IPS DF 19.7 (cell line): ENCODE data around the gene SNRNP48.

Source experiments
- DNase-seq: peaks from one replicate; pipeline ENCODE4 v3.0.0-alpha.2; 2013; ENCODE audit warnings: low read depth, low spot score

Gene SNRNP48

GRCh38 chr6:7559196-7559595 lies 30.8 kb upstream of the SNRNP48 start:
- DNase-seq, result no peak

GRCh38 chr6:7559651-7560385 lies 30.2 kb upstream of the SNRNP48 start:
- DNase-seq, result no peak

- no peak for DNase-seq
These were observed 28.6 kb upstream of the SNRNP48 start for GRCh38 chr6:7561153-7561964.

DNA sequence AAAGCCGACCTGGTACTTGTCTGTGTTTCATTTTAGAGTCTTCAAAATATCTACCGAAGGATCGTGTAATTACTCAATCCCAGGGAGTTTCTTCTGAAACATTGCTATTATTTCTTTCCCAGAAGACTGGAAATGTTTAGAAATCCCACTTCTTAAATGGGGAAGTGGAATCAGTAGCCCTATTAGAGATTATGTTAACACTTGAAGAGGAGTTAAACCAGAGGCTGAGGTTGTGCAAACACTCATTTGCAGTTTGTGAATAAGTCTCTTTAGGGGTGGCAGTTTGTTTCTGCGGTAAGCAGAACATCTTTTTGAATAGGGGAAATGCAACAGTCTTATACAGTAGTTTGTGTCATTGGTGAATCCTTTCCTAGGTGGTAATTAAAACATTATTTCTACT lies 27.2 kb upstream of the SNRNP48 start:
- DNase-seq, result no peak

DNA sequence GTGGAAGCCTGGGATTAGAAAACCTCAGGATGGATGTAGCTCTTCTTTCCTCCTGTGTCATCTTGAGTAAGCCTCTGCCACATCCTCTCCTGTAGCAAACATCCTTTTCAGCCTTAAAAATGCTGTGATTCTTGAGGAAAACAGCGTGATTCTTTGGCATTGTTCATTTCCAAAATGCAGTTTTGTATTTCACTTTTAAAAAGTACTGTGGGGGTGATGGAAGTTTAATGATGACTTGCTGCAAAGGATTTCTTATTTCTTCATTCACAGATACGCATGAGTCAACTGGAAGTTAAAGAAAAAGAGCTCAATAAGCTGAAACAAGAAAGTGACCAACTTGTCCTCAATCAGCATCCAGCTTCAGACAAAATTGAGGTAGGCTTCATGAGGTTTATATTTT lies 23.9 kb upstream of the SNRNP48 start:
- no peak for DNase-seq

DNA sequence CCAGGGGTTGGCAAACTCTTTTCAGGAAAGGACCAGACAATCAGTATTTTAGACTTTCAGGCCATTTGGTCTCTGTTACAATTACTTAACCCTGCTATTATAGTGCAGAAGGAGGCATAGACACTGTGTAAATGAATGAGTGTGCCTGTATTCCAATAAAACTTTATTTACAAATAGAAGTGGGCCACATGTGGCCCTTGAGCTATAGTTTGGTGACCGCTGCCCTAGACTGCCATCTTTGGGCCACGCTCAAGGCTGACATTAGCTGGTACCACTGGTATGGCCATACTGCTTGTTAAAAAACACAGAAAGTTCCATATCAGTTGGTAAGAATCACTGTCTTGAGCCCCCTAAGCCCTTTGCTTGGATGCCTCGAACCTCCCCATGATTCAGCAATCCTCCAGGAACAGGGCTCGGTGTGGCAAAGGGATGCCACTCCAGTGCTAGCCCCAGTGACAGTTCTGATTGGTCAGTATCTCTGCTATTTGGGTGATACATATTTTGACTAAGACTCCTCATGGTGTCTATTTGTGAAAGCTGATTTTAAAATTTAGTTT lies 23.3 kb upstream of the SNRNP48 start:
- DNase-seq, result no peak

DNA sequence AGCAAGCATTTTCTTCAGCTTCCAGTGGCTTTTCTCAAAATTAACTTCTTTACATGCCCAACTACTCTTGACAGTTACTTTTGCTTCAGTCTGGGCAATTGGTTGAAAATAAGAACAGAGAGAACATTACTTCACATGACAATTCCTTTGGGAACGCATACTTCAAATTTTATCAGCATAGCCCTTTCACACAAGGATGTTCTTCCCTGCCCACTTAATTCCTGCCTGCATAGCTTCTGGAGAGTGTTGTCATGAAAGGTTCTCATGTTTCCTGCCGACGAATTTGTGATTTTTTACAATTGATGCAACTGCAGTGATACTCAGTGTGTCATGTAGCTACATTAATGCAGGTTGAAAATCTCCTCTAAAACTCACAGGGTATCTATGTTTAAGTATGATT lies 22.0 kb upstream of the SNRNP48 start:
- DNase-seq, result no peak

- DNase-seq, result no peak
These were observed 20.9 kb upstream of the SNRNP48 start for GRCh38 chr6:7569082-7569481.

DNA sequence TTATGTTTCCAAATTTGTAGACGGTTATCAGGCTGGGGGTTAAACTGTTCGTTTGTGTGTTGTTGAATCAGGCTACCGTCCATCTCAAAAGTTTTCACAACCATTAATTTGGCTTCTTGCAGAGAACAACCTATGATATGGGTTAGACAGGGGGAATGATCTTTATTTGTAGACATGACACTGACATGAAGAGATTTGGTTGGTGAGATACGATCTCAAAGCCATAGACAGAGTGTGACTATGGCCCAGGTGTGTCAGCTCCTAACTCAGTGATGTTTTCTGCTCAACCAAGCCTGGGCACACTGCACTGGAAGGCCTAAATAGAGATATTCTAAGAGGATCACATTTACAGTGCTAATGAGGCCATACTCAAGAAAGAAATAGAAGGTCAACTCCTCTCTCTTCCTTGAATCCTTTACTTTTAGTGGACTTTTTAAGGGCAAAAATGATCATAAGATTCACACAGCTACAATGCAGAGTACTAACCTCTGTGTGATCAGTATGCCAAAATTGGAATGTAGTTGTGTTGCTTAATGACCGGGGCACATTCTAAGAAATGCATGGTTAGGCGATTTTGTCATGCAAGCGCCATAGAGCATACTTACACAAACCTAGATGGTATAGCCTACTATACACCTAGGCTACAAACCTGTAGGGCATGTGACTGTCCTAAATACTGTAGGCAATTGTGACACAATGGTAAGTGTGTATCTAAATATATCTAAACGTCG lies 17.6 kb upstream of the SNRNP48 start:
- DNase-seq, result no peak

DNA sequence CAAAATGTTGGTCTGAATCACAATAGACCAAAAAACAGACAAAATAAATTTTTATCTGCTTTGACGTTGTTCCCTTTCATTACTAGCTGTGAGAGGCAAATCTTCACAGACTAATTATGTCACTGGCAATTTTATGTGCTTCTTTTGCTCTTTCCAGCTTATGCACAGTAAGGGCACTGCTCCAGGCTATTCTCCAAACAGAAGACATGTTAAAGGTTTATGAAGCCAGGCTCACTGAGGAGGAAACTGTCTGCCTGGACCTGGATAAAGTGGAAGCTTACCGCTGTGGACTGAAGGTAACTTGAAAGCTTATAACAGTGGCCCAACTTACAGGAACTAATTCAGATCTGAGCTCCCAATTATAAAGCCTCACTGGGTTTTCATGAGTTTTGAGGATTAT lies 15.5 kb upstream of the SNRNP48 start:
- DNase-seq, result no peak

DNA sequence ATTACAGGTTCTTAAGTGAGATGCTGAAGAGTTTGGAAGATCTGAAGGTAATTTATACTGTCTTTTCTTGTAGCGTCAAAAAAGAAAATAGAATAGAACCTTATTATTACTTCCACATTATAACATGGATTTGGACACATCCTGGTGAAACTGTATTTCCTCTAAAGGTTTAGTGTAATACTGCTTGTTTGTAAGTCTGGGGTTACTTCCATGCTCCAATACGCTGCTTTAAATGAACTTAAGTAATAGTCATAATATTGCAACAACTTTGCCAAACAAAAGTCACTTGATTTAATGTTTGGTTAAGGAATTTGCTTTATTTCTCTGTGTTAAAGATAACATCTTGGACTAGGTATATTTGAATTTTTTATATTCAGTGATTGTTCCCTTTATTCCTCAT lies 11.5 kb upstream of the SNRNP48 start:
- no peak for DNase-seq

DNA sequence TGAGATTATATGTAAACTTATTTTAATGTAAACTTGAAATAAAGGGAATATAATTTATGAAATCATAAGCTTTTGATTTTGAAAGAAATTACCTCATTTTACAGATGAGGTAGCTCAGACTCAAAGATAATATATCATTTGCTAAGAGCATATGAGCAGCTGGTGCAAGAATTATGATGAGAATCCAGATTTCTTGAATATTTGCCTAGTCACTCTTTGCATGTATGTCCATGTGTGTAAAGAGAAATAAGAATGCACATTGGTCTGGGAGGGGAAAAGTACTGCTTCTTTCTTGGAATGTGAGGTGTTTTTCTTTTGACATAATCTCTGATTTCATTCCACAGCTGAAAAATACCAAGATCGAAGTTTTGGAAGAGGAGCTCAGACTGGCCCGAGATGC lies 11.1 kb upstream of the SNRNP48 start:
- no peak for DNase-seq

DNA sequence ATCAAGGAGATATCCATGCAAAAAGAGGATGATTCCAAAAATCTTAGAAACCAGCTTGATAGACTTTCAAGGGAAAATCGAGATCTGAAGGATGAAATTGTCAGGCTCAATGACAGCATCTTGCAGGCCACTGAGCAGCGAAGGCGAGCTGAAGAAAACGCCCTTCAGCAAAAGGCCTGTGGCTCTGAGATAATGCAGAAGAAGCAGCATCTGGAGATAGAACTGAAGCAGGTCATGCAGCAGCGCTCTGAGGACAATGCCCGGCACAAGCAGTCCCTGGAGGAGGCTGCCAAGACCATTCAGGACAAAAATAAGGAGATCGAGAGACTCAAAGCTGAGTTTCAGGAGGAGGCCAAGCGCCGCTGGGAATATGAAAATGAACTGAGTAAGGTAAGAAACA lies 10.1 kb upstream of the SNRNP48 start:
- DNase-seq, result no peak

DNA sequence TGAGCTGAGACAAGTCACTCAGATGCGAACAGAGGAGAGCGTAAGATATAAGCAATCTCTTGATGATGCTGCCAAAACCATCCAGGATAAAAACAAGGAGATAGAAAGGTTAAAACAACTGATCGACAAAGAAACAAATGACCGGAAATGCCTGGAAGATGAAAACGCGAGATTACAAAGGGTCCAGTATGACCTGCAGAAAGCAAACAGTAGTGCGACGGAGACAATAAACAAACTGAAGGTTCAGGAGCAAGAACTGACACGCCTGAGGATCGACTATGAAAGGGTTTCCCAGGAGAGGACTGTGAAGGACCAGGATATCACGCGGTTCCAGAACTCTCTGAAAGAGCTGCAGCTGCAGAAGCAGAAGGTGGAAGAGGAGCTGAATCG lies 9.5 kb upstream of the SNRNP48 start:
- no peak for DNase-seq

DNA sequence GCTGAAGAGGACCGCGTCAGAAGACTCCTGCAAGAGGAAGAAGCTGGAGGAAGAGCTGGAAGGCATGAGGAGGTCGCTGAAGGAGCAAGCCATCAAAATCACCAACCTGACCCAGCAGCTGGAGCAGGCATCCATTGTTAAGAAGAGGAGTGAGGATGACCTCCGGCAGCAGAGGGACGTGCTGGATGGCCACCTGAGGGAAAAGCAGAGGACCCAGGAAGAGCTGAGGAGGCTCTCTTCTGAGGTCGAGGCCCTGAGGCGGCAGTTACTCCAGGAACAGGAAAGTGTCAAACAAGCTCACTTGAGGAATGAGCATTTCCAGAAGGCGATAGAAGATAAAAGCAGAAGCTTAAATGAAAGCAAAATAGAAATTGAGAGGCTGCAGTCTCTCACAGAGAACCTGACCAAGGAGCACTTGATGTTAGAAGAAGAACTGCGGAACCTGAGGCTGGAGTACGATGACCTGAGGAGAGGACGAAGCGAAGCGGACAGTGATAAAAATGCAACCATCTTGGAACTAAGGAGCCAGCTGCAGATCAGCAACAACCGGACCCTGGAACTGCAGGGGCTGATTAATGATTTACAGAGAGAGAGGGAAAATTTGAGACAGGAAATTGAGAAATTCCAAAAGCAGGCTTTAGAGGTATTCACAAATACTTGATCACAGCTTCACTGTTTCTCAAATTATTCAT lies 8.9 kb upstream of the SNRNP48 start:
- no peak for DNase-seq

DNA sequence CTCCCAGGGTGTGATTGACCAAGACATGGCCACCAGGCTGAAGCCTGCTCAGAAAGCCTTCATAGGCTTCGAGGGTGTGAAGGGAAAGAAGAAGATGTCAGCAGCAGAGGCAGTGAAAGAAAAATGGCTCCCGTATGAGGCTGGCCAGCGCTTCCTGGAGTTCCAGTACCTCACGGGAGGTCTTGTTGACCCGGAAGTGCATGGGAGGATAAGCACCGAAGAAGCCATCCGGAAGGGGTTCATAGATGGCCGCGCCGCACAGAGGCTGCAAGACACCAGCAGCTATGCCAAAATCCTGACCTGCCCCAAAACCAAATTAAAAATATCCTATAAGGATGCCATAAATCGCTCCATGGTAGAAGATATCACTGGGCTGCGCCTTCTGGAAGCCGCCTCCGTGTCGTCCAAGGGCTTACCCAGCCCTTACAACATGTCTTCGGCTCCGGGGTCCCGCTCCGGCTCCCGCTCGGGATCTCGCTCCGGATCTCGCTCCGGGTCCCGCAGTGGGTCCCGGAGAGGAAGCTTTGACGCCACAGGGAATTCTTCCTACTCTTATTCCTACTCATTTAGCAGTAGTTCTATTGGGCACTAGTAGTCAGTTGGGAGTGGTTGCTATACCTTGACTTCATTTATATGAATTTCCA lies 4.6 kb upstream of the SNRNP48 start:
- DNase-seq, result no peak

DNA sequence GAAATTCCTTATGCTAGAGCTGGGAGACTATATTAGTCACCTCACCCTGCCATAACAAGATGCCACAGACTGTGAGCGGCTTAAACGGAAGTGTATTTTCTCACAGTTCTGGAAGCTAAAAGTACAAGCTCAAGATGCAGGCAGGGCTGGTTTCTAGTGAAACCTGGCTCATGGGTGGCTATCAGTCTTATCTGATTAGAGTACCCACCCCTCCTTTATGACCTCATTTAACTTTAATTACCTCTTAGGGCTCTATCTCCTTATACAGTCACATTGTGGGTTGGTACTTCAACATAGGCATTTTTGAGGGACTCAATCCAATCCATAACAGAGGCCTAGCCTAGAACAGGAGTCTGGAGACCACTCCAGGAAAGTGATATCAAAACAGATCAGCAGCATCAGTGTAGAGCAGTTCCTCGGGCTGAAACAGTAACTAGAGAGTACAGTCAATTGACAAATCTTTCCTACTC lies 2.3 kb upstream of the SNRNP48 start:
- DNase-seq, result no peak

DNA sequence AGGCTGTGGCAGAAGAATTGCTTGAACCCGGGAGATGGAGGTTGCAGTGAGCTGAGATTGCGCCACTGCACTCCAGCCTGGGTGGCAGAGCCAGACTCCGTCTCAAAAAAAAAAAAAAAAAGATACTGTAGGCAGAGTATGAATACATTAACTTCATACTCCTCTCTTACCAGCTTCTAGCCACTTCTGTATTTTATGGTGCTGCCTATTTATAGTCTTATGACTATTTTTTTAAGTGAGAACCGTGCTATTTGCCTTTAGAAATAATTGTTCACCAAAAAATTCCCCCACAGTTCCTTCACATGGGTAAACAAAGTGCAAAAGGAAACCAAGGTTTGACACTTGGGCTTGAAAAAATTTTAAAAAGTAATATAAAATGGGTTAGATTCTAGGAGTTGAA lies 1.5 kb upstream of the SNRNP48 start:
- DNase-seq, result no peak

GRCh38 chr6:7589221-7589620 lies 777 bp upstream of the SNRNP48 start:
- DNase-seq, result no peak

GRCh38 chr6:7590918-7591302 lies 912 bp downstream of the SNRNP48 start:
- DNase-seq, result no peak

DNA sequence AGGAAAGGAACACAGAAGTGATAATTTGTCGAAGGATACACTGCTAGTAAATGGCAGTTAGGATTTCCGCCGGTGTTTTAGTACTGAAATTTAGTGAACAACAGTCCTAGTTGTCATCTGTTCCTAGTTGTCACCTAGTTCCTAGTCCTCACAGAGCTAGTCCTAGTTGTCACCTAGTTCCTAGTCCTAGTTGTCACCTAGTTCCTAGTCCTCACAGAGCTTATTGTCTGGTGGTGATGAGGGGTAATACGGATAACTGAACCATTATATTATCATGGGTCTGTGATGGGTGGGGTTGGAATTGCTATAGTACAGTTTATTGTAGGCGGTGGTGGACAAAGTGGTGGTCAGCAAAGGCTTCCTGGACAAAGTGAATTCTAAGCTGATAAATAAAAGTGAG lies 1.8 kb downstream of the SNRNP48 start:
- no peak for DNase-seq
